ENCODE results near the gene CAPN14. TPM values are rescaled to one million over a fixed set of nuclear protein-coding genes. Genes with fewer than 3 reads are reported as not detected.

CAPN14 gene
- total RNA-seq, 1 experiment from 2014 or later: not detected

DNA sequence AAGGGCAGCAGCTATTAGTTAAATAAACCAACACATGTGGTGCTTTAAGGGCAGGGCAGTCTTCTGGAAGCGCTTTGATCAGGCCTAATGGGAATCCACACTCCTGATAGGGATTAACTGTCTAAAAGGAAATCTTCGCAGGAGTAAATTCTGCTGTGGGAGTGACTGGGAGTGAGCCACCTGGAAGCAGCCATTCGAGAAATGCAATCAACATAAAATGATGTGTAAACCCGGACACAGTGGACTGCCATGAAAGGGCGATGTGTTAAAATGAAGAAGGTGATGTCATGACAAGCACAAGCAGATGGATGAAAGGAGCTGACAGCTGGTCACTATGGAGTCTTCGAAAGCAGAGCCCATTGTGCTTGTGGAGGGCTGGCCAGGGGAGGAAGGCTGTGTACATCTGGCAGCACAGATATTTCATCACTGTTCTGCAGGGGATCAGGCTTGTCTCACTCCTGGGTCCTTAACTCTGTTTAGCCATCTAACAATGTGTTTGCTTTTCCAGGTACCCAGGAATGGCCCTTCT is 54.2 kb downstream of the CAPN14 start:
- peaks cover 60% of the 10 kb centered on the region for H3K27me3 ChIP-seq (ENCODE audit: insufficient read depth, low read length)
- H3K4me3 ChIP-seq (replicated peaks in 1 of 2; ENCODE audit: low read depth in 1 of 2, low read length in 2 of 2): no peak overlapping the region
- no peaks in the 10 kb centered on the region for H4K20me1 ChIP-seq (ENCODE audit: insufficient read depth)
- ChIA-PET RAD21 (ENCODE audit: low non-redundant PET in 1 of 2, low total read pairs in 2 of 2, uncharacterized antibody in 2 of 2, unreplicated experiment in 2 of 2) (no interaction called here), POLR2A (no interaction called here), CTCF (no interaction called here)
- TF ChIP-seq SP1 (IDR thresholded peaks at IDR 0.05; ENCODE audit: low read depth) (no peak), CBX3 (IDR thresholded peaks at IDR 0.05; ENCODE audit: low read depth) (no peak), RAD21 (IDR thresholded peaks at IDR 0.05; ENCODE audit: low read depth) (no peak), POLR2A (IDR thresholded peaks at IDR 0.05; ENCODE audit: borderline replicate concordance, extremely low read depth, insufficient read depth, insufficient read length) (no peak), EZH2phosphoT487 (IDR thresholded peaks at IDR 0.05; ENCODE audit: borderline replicate concordance) (no peak), SRF (IDR thresholded peaks at IDR 0.05; ENCODE audit: low read depth) (no peak), YY1 (IDR thresholded peaks at IDR 0.05; ENCODE audit: extremely low read depth, insufficient replicate concordance, low read depth, low read length) (no peak), ZNF274 (IDR thresholded peaks at IDR 0.05; ENCODE audit: low read depth, low read length) (no peak), POLR2AphosphoS5 (IDR thresholded peaks at IDR 0.05; ENCODE audit: low read depth, low read length) (no peak), EZH2 (IDR thresholded peaks at IDR 0.05) (no peak), FOSL1 (IDR thresholded peaks at IDR 0.05; ENCODE audit: low read depth) (no peak), EGR1 (IDR thresholded peaks at IDR 0.05; ENCODE audit: low read depth) (no peak)
- TF ChIP-seq, protein P1, sequence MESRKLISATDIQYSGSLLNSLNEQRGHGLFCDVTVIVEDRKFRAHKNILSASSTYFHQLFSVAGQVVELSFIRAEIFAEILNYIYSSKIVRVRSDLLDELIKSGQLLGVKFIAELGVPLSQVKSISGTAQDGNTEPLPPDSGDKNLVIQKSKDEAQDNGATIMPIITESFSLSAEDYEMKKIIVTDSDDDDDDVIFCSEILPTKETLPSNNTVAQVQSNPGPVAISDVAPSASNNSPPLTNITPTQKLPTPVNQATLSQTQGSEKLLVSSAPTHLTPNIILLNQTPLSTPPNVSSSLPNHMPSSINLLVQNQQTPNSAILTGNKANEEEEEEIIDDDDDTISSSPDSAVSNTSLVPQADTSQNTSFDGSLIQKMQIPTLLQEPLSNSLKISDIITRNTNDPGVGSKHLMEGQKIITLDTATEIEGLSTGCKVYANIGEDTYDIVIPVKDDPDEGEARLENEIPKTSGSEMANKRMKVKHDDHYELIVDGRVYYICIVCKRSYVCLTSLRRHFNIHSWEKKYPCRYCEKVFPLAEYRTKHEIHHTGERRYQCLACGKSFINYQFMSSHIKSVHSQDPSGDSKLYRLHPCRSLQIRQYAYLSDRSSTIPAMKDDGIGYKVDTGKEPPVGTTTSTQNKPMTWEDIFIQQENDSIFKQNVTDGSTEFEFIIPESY (IDR thresholded peaks at IDR 0.05; ENCODE audit: extremely low read depth, insufficient replicate concordance, low read length): no peak
- TF ChIP-seq, protein P2, sequence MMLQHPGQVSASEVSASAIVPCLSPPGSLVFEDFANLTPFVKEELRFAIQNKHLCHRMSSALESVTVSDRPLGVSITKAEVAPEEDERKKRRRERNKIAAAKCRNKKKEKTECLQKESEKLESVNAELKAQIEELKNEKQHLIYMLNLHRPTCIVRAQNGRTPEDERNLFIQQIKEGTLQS (IDR thresholded peaks at IDR 0.05): no peak
- no peak overlapping the region for H2AFZ ChIP-seq (ENCODE audit: low read depth, low read length, poor library complexity, severe bottlenecking)
- H3K4me1 ChIP-seq (ENCODE audit: control insufficient read depth in 1 of 2, insufficient read depth in 2 of 2, low read length in 2 of 2): no peaks in the 10 kb centered on the region
- H3K79me2 ChIP-seq (ENCODE audit: insufficient read depth, low read length): no peaks in the 10 kb centered on the region
- H3K9me2 ChIP-seq (ENCODE audit: insufficient read depth): no peaks in the 10 kb centered on the region
- DNase-seq (ENCODE audit: low read depth, low spot score) (no peak), ATAC-seq (no peak)
- H3K9ac ChIP-seq (ENCODE audit: low read length): no peak overlapping the region
- H3K4me2 ChIP-seq (ENCODE audit: low read length): no peak overlapping the region
- no TSS peak for BruUV-seq (replicated peaks)
- no peaks in the 10 kb centered on the region for H3K36me3 ChIP-seq (ENCODE audit: control insufficient read depth in 1 of 2, insufficient read depth in 2 of 2, low read length in 2 of 2)
- intact Hi-C loops (cut with micrococcal nuclease): no loop called here
- H3K27ac ChIP-seq (ENCODE audit: low read depth, low read length): no peak overlapping the region
- H3K9me3 ChIP-seq (ENCODE audit: control insufficient read depth in 1 of 2, insufficient read depth in 1 of 2, low read depth in 1 of 2, low read length in 2 of 2): no peaks in the 10 kb centered on the region
